GM18502 (cell line): Measurements from ENCODE around the gene SOX6.
"Not testable (repeated sequence)": the region's sequence is repeated elsewhere in the genome, so short reads cannot be mapped to it uniquely, and the experiment has no call there.

Experiments
- ATAC-seq: cut with Tn5 transposase; IDR thresholded peaks from one replicate; pipeline ENCODE4 v1.9.1; 2021; ENCODE audit warnings: mild to moderate bottlenecking; ENCODE audit not compliant: unreplicated experiment, poor library complexity

Gene SOX6

GRCh38 chr11:16167706-16168487, 188.4 kb downstream of the SOX6 start:
- no peak for ATAC-seq

GRCh38 chr11:16166571-16166970, 189.8 kb downstream of the SOX6 start:
- ATAC-seq = no peak

GRCh38 chr11:16160146-16160545, 196.2 kb downstream of the SOX6 start:
- ATAC-seq = no peak

GRCh38 chr11:16158426-16158994, 197.8 kb downstream of the SOX6 start:
- ATAC-seq = no peak

- ATAC-seq = no peak
Observed at GRCh38 chr11:16157327-16157726, 199.0 kb downstream of the SOX6 start.

- ATAC-seq = no peak
Observed at GRCh38 chr11:16155448-16155847, 200.9 kb downstream of the SOX6 start.

GRCh38 chr11:16154715-16155396, 201.5 kb downstream of the SOX6 start:
- ATAC-seq = no peak

GRCh38 chr11:16153951-16154350, 202.4 kb downstream of the SOX6 start:
- no peak for ATAC-seq

- ATAC-seq = no peak
Observed at GRCh38 chr11:16151138-16151537, 205.2 kb downstream of the SOX6 start.

- ATAC-seq = no peak
Observed at GRCh38 chr11:16149476-16149875, 206.9 kb downstream of the SOX6 start.

GRCh38 chr11:16148301-16148931, 207.9 kb downstream of the SOX6 start:
- no peak for ATAC-seq

- not testable (repeated sequence) for ATAC-seq
Observed at GRCh38 chr11:16146980-16147379, 209.4 kb downstream of the SOX6 start.

GRCh38 chr11:16141614-16142013, 214.7 kb downstream of the SOX6 start:
- not testable (repeated sequence) for ATAC-seq

GRCh38 chr11:16141162-16141561, 215.2 kb downstream of the SOX6 start:
- not testable (repeated sequence) for ATAC-seq

- ATAC-seq = no peak
Observed at GRCh38 chr11:16136792-16137390, 219.5 kb downstream of the SOX6 start.

- ATAC-seq = no peak
Observed at GRCh38 chr11:16133867-16134266, 222.5 kb downstream of the SOX6 start.

- ATAC-seq = no peak
Observed at GRCh38 chr11:16127732-16128131, 228.6 kb downstream of the SOX6 start.

GRCh38 chr11:16126362-16126761, 230.0 kb downstream of the SOX6 start:
- ATAC-seq = no peak

GRCh38 chr11:16125796-16126195, 230.6 kb downstream of the SOX6 start:
- no peak for ATAC-seq

- ATAC-seq = no peak
Observed at GRCh38 chr11:16124390-16124789, 232.0 kb downstream of the SOX6 start.

- ATAC-seq = no peak
Observed at GRCh38 chr11:16121853-16122252, 234.5 kb downstream of the SOX6 start.
